Measurements from ENCODE around the gene OCSTAMP.

OCSTAMP gene

DNA sequence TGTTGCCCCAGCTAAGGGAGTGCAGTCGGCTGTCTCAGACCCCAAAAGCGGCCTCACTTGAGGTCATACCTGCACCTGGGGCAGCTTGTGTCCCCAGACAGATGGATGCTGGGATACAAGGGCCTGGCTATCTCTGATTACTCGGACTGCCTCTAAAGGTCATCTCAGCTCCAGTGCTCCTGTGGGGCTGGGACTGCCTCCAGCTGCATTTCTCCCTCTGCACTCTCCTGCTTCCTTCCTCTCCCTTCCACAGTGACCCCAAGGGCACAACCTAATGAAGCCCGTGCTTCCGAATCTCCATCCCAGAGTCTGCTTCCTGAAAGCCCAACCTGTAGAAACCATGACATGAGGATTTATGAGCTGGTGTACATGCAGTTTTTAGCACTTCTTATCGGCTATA lies 22.8 kb upstream of the OCSTAMP start:
- no peak for DNase-seq

DNA sequence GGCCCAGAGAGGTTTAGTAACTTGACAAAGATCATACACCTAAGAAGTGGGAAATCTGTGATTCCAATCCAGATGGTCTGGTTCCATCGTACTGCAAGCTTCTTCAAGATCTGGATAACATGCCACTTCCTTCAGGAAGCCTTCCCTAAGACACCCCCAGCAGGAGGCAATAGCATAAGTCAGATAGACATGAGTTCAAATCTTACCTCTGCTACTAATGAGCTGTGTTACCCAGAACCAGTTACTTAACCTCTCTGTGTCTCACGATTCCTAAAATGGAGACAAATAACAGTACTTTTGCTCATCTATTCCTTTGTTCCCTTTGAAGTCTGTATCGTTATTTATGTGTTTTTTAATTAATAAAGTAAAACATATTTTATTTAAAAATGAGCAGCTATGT lies 22.3 kb upstream of the OCSTAMP start:
- no peak for DNase-seq

DNA sequence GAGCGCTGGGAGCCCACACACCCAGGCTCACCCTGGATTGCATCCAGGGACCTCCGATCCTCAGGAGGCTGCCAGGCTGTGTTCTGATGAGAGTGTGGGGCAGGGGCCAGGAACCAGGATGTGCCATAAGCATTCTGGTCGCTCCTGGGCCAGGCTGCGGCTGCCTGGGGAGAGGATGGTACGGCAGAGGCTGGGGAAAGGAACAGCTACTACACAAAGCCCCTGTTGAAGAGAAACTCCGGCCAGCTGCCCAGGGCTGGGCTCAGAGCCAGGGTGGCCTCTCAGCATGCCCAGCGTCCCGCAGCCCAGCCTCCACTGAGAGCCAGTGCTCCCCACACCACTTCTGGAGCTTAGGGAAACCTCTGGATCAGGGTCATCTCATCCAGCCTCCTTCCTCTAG lies 21.7 kb upstream of the OCSTAMP start:
- no peak for DNase-seq

DNA sequence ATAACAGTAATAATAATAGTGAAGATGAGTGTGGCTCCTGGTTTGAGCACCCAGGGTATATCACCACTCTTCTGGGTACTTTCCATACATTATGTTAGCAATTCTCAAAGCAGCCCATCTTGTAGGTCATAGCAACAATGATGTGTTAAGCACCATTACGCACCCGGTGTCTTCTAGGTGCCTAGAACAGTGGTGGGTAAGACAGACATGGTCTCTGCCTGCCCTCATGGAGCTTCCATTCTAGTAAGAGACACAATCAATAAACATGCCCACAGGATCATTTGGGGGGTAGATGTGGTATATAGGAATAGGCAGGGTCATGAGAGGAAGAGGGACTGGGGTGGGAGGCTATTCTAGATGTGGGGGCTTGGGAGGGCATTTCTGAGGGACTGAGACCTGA lies 21.0 kb upstream of the OCSTAMP start:
- no peak for DNase-seq

DNA sequence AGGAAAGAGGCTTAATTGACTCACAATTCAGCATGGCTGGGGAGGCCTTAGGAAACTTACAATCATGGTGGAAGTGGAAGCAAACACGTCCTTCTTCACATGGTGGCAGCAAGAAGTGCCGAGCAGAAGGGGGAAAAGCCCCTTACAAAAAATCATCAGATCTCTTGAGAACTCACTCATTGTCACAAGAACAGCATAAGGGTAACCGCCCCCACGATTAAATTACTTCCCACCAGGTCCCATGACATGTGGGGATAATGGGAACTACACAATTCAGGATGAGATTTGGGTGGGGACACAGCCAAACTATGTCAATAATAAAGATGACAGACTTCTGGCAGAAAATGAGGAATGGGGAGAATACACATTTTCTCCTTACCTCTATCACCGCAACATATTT lies 20.5 kb upstream of the OCSTAMP start:
- DNase-seq, result no peak

DNA sequence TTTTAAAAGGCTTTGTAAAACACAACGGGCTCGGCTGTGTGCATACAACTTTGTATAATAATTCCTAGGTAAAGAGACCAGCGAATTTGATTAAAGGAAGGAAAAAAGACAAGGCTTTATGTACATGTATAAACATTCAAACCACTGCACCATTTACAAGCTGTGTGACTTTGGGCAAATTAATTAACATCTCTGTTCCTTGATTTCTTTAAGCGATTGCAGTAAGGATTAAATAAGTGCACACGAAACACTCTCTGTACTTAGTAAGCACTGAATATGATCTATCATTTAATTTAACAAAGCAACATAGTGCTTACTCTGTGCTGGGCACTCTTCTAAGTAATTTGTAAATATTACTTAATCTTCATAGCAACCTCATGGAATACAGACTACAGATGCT lies 19.5 kb upstream of the OCSTAMP start:
- DNase-seq, result no peak

DNA sequence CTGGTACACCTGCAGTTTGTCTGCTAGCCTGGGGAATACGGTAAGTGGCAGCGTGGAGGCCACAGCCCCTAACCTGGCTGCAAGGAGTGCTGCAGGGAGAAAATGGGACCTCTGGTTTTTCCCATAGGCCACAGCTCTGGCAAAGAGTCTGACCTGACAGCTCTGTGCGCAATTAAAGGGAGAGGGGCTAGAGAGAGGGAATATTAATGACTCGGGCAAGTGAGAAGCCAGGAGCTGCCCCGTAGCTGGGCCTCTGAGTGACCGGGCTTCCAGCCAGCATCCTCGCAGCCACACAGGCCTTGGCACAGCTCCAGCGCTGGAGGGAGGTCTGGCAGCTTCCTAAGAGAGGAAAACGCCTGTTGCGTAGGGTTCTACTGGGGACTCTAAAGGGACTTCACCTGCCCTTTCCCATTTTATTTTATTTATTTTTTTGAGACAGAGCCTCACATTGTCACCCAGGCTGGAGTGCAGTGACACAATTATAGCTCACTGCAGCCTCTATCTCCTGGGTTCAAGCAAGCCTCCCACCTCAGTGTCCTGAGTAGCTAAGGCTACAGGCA lies 18.2 kb upstream of the OCSTAMP start:
- DNase-seq, result peak; percentile 78

DNA sequence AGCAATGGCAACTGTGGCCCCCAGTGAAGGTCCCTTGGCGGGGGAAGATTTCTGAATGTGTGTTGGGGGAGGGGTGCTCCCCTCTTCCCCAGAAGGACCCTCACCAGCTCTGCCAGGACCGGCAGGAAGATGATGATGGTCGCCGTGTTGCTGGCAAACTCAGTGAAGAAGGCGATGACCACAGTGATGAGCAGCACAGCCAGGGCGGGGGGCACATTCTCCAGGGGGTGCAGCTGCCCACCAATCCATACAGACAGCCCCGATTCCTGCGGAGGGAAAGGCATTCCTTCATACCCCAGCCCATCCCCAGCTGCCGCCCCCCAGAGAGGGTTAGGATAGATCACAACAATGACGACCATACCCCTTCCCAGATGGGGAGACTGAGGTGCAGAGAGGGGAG lies 15.7 kb upstream of the OCSTAMP start:
- no peak for DNase-seq

DNA sequence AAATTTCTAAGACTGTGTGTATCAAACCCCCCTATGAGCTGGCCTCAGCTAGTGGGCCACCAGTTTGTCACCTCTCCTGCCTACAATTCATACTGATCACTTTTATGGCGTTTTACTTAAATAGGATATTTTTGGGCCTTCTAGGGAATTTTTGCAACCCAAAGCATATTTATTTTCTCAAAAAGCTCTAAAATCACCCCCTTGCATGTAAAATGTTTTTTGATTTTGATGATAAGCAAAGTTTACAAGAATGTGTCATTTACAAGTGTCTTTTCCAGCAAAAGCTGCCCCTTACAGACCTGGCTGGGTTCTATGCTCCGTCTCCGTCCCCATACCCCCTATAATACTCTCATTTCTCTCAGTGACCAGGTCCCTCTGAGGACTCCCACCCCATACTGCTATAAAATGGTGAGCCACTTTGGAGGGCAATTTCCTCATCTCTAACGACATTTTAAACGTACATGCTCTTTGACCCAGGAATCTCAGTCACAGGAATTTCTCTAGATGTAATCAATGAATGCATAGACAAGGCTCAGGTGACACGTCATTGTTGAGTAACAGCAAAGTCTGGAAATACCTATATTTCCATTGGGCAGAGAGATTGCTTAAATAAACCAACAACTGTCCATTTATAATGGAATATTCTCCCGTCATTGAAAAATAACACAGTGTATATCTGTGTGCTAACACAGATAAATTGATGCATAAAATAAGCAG lies 13.9 kb upstream of the OCSTAMP start:
- DNase-seq, result no peak

DNA sequence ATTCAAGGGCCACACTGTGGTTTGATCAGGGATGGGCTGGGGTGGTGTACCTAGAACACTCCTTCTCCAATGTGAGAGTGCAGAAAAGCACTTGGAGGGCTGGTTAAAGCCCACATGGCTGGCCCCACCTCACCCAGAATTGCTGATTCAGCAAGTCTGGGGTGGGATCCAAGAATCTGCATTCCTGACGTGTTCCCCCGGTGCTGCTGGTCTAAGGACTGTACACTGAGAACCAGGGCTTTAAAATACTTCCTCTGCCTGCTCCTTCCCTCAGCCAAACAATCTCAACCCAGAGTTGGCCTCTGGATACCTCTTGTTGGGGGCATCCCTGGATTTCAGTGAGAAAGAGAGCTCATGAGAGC lies 13.4 kb upstream of the OCSTAMP start:
- DNase-seq, result no peak

DNA sequence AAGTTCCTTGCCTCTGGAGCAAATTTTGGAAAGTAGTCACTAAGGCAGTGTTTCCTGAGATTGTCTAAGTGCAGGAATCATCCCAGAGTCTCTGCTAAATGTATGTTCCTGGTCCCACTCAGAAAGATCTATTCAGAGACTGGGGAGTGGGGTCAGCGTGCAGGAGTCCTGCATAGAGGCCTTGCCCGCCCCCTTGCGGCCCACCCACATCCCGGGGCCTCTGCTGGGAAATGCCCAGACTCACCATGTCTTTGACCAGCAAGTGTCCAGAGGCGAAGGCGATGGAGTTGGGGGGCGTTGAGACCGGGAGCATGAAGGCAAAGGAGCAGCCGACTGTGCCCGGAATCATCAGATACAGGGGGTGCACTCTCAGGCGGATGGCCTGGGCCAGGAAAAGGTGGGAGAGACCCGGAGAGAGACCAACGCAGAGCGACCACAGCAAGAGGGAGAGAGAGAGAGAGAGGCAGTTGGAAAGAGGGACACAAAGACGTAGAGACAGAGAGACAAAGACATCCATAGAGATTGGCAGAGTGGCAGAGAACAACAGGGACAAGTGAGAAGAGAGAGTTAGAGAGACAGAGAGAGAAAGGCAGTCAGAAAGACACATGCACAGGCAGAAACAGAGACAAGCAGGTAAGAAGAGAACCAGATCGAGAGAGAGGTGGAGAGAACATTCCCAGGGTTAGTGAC lies 12.9 kb upstream of the OCSTAMP start:
- no peak for DNase-seq

DNA sequence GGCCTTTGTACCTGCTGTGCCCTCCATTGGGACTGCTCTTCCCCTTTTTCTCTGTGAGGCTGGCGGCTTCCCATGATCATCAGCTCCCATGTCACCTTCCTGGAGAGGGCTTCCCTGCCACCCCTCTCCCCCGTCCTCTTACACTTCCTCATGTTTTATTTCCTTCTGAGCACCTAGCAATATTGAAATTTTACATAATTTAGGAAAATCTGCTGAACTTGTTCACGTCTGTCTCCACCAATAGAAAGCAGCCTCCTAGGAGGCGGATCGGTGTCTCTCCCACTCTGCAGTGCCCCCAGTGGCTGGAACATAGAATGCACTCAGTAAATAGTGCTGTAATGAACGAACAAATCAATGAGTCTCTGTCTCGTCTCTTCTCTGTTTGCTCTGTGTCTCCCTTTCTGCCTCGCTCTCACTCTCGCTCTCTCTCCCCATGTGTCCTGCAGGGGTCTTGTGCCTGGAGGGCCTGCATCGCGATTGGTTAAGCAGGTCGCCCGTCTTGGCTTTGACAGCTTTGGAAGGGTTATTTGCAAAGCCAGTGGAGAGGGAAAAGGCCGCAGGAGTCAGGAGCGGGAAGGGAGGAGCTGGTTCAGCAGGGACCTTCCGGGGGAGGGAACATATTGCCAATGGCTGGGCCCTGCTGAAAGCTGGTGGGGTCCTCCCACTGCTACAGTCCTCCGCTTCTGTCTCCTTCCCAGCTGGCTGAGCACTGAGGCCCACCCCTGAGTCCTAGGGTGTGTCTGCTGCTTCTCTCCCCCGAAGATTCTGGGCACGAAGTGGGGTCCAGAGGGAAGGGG lies 12.1 kb upstream of the OCSTAMP start:
- no peak for DNase-seq

DNA sequence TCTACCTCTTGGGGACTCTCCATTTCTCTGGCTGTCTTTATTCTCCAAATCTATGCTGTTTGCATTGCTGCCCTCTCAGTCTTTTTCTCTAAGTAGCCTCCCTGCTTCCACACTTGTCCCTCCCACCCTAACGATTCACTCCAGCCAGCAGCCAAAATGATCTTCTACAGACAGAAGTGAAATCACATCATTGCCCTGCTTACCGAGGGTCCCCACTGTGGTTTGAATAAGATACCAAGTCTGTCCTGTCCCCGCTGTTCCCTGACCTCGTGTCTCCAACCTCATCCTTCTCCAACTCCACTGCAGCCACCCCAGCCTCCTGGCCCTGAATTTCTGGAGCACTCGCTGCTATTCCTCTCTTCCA lies 11.5 kb upstream of the OCSTAMP start:
- no peak for DNase-seq

DNA sequence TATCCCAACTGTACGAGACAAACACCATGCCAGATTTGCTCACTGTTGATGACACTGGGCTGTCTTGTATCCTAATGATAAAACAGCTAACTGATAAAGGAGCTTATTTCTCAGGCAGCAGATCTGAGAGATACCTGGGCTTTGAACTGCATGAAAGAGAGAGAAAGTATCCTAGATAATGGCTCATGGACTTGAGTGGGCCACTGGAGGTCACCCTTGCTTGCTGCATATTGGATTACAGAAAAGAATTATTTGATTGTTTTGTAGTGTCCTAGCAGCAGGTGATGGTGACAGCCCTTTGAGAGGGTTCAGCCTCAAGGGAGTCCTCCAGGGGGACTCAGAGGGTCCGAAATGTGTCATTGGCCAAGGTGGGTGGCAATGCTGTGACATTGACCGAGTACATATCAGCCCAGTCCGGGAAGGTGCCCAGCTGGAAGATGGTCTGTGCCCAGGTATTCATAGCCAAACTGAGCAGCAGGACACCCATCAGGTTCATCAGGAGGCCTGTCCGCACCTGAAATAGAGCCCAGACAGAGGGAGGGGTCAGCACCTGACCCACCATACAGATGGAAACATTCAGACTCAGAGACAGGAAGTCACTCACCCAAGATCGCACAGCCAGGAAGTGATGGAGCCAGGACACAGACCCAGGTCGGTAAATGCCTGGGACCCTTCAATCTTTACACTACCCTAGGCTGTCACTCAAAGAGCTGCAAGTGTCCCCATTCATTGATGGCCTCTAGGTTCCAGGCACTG lies 9.4 kb upstream of the OCSTAMP start:
- no peak for DNase-seq

DNA sequence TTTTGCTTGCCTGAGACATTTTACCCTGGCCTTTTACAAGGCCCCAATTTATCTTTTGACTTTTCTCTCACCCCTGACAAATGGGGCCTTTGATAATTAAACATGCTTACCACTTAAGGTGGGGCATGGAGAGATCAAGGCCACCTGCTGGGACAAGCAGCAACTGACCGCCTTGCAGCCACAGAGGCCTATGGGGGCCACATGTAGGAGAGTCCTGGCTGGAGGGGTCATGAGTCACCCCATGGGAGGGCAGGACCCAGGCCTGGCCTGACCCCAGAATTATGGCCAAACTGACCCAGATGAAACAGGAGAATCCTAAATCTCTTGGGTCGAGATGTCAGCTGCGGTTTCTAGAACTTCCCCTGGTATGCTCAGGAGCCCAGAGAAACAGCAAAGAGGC lies 8.5 kb upstream of the OCSTAMP start:
- DNase-seq, result no peak

DNA sequence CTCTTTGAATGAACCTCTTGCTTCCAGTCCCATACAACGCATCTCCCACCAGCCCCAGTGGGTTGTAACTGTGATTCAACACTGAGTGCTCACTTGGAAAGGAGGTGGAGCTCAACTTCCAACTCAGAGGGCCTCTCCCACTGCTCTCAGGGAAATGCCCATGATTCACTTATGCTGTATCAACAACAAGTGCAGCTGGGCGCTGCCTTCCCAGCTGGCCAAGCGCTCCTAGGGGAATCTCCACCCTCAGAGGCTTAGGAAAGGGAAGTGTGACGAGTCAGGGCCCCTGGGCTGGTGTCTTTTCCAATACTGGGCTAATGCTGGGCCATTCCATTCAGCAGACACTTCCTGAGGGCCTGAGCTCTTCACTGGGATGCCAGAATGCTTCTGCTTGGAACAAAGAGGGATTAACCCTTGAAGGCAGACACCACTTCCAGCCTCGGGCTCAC lies 8.1 kb upstream of the OCSTAMP start:
- no peak for DNase-seq

DNA sequence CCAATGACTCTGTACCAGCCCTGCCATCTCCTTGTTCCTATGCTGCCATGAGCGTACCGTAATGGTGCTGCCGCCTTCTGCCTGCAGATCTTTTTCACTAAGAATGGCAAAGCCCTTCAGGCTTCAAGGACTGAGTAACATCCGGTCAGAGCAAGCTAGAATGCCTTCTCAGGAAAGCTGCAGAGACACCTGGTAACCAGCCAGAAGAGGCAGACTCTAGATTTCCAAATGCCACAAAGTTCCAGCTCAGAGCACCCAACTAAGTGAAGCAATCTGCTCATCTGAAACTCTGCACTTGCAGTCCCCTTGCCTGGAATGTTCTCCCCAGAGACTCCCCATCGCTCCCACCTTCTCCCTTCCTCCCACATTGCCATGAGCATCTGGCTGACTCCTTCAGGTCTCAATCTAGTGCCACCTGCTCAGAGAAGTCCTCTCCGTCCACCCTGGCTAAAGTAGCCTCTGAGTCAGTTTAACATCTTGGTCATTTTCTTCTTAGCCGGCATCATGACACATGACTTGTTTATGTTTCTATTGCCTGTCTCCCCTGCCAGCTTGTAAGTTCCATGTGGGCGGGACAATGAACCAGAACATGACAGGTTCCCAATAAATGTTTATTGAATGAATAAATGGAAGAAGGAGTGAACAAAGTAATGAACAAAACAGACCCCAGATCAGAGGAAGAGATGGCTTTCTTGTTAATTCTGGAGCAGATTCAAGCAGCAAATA lies 6.9 kb upstream of the OCSTAMP start:
- DNase-seq, result no peak

DNA sequence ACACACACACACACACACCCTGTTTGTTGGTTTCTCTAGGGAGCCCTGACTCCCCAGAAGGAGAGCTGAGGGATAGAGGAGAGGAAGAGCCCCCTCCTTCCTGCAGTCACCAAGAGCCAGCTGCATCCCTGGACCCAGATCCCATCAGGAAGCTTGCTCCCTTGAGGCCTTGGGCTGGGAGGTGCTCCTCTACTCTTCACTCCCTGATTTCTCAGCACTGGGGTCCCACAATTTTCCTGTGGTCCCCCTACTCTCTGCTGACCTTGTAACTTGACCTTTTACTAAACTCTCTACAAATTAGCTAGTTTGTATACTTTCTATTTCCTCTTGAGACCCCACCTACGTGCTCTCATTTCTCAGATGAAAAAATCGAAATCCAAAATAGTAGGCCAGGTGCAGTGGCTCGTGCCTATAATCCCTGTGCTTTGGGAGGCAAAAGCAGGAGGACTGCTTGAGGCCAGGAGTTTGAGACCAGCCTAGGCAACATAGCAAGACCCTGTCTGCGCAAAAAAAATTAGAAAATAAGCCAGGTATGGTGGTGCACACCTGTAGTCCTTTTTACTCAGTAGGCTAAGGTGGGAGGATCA lies 5.0 kb upstream of the OCSTAMP start:
- DNase-seq, result no peak

DNA sequence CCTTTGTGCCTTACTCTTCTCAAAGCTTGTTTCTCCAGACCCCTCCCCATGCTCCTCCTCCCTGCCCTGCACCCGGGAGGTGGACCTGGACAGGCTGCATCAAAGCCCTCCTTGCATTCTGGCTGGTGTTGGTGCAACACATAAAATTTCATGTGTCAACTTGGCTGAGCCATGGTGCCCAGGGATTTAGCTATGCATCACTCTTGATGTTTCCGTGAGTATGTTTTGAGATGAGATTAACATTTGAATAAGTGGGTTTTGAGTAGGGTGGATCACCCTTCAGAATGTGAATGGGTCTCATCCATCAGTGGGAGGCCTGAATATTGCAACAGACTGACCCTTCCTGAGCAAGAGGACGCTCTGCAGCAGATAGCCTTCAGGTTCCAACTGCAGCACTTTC lies 4.4 kb upstream of the OCSTAMP start:
- no peak for DNase-seq

DNA sequence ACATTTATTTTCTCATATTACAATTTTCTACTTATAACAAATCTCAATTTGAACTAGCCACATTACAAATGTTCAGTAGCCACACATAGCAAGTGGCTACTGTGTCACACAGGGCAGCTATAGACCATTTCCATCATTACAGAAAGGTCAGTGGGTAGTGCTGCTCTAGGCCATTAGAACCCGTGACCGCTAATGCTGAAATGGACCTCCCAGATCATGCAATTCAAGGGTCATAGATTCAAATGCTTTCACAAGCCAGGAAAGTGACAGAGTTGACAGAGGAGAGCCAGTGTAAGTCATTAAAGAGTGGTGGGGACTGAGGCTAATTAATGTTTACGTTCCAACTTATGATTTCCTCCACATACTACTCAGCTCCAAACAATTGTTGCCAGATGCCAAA lies 3.5 kb upstream of the OCSTAMP start:
- DNase-seq, result no peak

DNA sequence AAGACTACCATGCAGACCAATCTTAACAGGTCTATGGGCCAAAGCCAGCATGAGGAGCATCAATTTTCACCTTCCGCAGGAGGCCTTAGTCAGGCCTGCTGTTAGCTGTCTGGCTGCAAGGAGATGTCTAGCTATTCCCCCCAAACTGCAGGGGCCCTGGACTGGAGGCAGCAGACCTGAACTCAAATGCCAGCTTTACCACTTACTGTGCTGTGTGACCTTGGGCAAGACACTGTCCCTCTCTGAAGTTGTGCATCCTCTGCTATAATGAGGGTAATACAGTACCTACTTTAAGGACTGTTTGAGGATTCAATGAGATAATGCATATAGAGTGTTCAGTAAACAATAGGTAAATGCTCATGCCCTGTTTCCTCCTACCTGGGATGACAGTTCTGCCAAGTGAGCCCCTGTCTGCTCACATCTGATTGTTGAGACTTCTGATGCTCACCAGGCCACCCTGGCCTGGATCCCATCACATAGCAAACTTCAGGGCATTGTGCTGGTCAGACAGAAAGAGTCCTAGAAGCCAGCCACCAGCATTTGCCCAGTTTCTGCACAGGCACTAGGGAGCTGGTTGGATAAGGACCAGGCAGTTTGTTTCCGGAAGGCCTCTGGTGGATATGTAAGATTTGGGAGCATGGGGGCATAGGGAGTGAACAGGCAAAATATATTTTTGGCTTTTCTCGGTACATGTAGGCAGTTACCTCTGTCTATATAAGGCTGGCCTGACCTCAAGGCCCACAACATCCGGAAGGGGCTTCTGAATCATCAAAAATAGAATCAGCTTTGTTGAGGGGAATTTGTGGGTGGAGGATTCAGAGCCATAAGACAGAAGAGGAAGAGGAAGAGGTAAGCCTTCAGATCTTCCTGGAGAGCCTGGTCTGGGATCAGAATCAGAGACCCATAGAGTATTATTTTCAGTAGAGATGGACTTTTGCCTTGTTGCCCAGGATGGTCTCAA lies 2.3 kb upstream of the OCSTAMP start:
- no peak for DNase-seq
